Esophagus muscularis mucosa (tissue), 4 donors: ENCODE measurements around the gene AP1B1.

Experiments used
- EP300 ChIP-seq: sonication (generic); formaldehyde crosslinking; IDR thresholded peaks from one replicate; pipeline ENCODE4 v1.6.1; 2017; ENCODE audit warnings: antibody characterized with exemption
- POLR2A ChIP-seq: fragments of 450-650 bp; IDR thresholded peaks from one replicate; pipeline ENCODE4 v1.6.1; 2017; ENCODE audit warnings: antibody characterized with exemption, moderate library complexity, mild to moderate bottlenecking, low read depth
- POLR2AphosphoS5 ChIP-seq, 2 donors: sonication (generic); formaldehyde crosslinking; IDR thresholded peaks; one replicate each; pipeline ENCODE4 v1.6.1; 2017; ENCODE audit warnings: antibody characterized with exemption in 2 of 2
- TF ChIP-seq, protein P1 (sequence below), 3 experiments: fragments of 200-600 bp in 2 of 3; fragments of 450-650 bp in 1 of 3; sonication (generic) in 2 of 3; IDR thresholded peaks; one replicate each; pipeline ENCODE4 v1.5.1; 2017 to 2019; ENCODE audit warnings: antibody characterized with exemption in 3 of 3, mild to moderate bottlenecking in 2 of 3, moderate library complexity in 1 of 3

DNA sequence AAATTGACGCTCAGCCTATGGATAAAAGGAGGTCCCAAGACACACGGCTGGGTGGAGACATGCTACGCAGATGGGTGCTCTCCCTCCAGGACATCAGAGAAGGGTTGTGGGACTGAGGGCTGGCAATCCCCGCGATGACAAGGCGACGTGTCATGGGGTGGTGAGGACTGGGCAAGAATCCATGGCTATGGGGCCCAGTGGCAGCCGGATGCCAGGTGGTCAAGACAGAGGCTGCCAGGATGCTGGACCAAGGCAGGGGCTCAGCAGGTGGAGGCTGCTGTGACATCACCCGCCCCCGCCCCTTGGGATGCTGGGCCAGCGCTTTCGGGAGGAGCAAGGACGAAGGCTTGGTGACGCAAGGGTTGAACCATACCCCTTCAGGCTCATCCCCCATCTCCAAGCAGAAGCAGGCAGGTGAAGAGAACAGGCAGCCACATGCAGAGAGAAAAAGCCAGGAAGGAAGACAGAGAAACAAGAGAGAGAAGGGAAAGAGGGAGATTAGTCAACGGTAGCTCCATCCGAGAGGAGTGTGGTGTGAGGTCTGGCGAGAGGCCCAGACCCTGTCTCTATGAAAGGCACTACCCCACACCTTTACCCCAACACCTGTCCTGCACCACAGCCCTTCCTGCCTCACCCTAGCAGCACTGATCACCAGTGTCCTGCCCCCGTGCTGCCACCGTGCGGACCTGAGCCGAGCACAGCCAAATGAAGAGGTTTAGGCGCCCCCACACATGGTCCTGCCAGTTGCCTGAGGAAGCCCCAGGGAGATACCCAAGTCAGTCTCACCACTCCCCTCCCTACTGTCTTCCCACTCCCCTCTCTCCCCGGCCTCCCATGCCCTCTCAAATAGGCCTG lies 48.8 kb downstream of the AP1B1 start:
- TF ChIP-seq, protein P1, sequence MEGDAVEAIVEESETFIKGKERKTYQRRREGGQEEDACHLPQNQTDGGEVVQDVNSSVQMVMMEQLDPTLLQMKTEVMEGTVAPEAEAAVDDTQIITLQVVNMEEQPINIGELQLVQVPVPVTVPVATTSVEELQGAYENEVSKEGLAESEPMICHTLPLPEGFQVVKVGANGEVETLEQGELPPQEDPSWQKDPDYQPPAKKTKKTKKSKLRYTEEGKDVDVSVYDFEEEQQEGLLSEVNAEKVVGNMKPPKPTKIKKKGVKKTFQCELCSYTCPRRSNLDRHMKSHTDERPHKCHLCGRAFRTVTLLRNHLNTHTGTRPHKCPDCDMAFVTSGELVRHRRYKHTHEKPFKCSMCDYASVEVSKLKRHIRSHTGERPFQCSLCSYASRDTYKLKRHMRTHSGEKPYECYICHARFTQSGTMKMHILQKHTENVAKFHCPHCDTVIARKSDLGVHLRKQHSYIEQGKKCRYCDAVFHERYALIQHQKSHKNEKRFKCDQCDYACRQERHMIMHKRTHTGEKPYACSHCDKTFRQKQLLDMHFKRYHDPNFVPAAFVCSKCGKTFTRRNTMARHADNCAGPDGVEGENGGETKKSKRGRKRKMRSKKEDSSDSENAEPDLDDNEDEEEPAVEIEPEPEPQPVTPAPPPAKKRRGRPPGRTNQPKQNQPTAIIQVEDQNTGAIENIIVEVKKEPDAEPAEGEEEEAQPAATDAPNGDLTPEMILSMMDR (IDR thresholded peaks at IDR 0.05): no peak
- no peak for TF ChIP-seq POLR2A
- no peak for TF ChIP-seq EP300
- TF ChIP-seq POLR2AphosphoS5 (IDR thresholded peaks at IDR 0.05): no peak
